CD4-positive, alpha-beta T cell (primary cell): ENCODE results near the gene PTPRT. TPM values are rescaled to one million over a fixed set of nuclear protein-coding genes. Genes with fewer than 3 reads are reported as not detected.
"Not testable (repeated sequence)": the region's sequence is repeated elsewhere in the genome, so short reads cannot be mapped to it uniquely, and the experiment has no call there.

ENCODE experiments used
- ATAC-seq: fragments of 200-7000 bp; cut with Tn5 transposase; one replicate; pipeline ENCODE4 v1.10.0; 2022; ENCODE audit warnings: mild to moderate bottlenecking; ENCODE audit not compliant: poor library complexity
- CTCF ChIA-PET: fragments of 350-600 bp; sonication (Branson Sonifier 250); formaldehyde crosslinking; loops from one replicate; lab custom pipeline; 2021; ENCODE audit warnings: antibody characterized with exemption, inconsistent platforms; lab: Charles Lee
- POLR2A ChIA-PET: fragments of 350-600 bp; sonication (Branson Sonifier 250); formaldehyde crosslinking; loops from one replicate; lab custom pipeline; 2021; ENCODE audit warnings: antibody characterized with exemption, inconsistent platforms; lab: Charles Lee
- DNase-seq, 14 experiments: peaks; one replicate each; pipeline ENCODE4 v3.0.0-alpha.2; 2013 to 2020; ENCODE audit warnings: mixed read lengths in 2 of 14
- H3K27ac ChIP-seq, 2 donors: one replicate each; pipeline versions ENCODE4 v1.5.1 to v1.7.0; 2013; ENCODE audit warnings: low read length in 2 of 2, low read depth in 1 of 2, mild to moderate bottlenecking in 1 of 2
- H3K27me3 ChIP-seq, 2 experiments: 1 replicate in 1 of 2; 2 replicates in 1 of 2; pipeline versions ENCODE4 v1.6.1 to v1.7.0; 2013; ENCODE audit warnings: low read length in 2 of 2, control low read depth in 1 of 2, mild to moderate bottlenecking in 1 of 2, moderate library complexity in 1 of 2; ENCODE audit not compliant: insufficient read depth in 2 of 2, control insufficient read depth in 1 of 2
- H3K36me3 ChIP-seq: one replicate; pipeline ENCODE4 v1.6.1; 2013; ENCODE audit warnings: low read length, control low read depth; ENCODE audit not compliant: insufficient read depth
- H3K4me1 ChIP-seq: one replicate; pipeline ENCODE4 v1.6.1; 2013; ENCODE audit warnings: low read length, control low read depth; ENCODE audit not compliant: insufficient read depth
- H3K4me3 ChIP-seq: one replicate; pipeline ENCODE4 v1.5.1; 2013; ENCODE audit warnings: mild to moderate bottlenecking, low read length, moderate library complexity
- H3K9me3 ChIP-seq, 2 experiments: 1 replicate in 1 of 2; 2 replicates in 1 of 2; pipeline versions ENCODE4 v1.6.1 to v1.7.0; 2013; ENCODE audit warnings: low read length in 2 of 2, mild to moderate bottlenecking in 2 of 2, control low read depth in 1 of 2, moderate library complexity in 1 of 2; ENCODE audit not compliant: control insufficient read depth in 1 of 2, insufficient read depth in 1 of 2
- H3K27ac Mint-ChIP-seq: one replicate; pipeline ENCODE4 v1.8.0; 2020; ENCODE audit warnings: mixed read lengths
- H3K27me3 Mint-ChIP-seq: one replicate; pipeline ENCODE4 v1.8.0; 2021; ENCODE audit warnings: mixed read lengths
- H3K36me3 Mint-ChIP-seq: one replicate; pipeline ENCODE4 v1.8.0; 2021; ENCODE audit warnings: low read depth, mixed read lengths
- H3K4me1 Mint-ChIP-seq: one replicate; pipeline ENCODE4 v1.8.0; 2021; ENCODE audit warnings: low read depth, mixed read lengths
- H3K4me3 Mint-ChIP-seq: one replicate; pipeline ENCODE4 v1.8.0; 2020; ENCODE audit warnings: mild to moderate bottlenecking, mixed read lengths
- H3K9me3 Mint-ChIP-seq: one replicate; pipeline ENCODE4 v1.8.0; 2020; ENCODE audit warnings: mixed read lengths
- CTCF ChIP-seq: fragments of 200-600 bp; IDR thresholded peaks from one replicate; pipeline ENCODE4 v1.8.0; 2022; ENCODE audit warnings: antibody characterized with exemption, mild to moderate bottlenecking
- intact Hi-C, 2 experiments: fragments of 100-400 bp; cut with DNase I in 1 of 2; cut with micrococcal nuclease in 1 of 2; formaldehyde crosslinking; loops; one replicate each; pipeline versions ENCODE4 v1.15.1 to v1.9.0; 2023 to 2025; cut with DNase I, micrococcal nuclease
- total RNA-seq, 174 experiments: library from RNA in 2 of 174; stranded (reverse) in 2 of 174; gene quantifications; one replicate each; pipeline ENCODE4 v1.2.3 and lab custom pipeline; 2021 to 2026

Gene PTPRT
- total RNA-seq, 2 experiments from 2014 or later, result not detected

- no peaks in the 10 kb centered on the region for H3K4me1 Mint-ChIP-seq
- H3K4me1 ChIP-seq, result no peaks in the 10 kb centered on the region
- TF ChIP-seq CTCF, result no peak
- H3K9me3 Mint-ChIP-seq, result peaks cover 1% of the 10 kb centered on the region
- no peak overlapping the region for H3K27ac ChIP-seq
- ChIA-PET POLR2A (no interaction called here), CTCF (no interaction called here)
- H3K36me3 ChIP-seq, result no peaks in the 10 kb centered on the region
- no peak overlapping the region for H3K4me3 Mint-ChIP-seq
- ATAC-seq (no peak), DNase-seq (no peak)
- no peaks in the 10 kb centered on the region for H3K36me3 Mint-ChIP-seq
- no peaks in the 10 kb centered on the region for H3K27me3 ChIP-seq
- no peak overlapping the region for H3K27ac Mint-ChIP-seq
- intact Hi-C loops, result no loop called here
- peaks cover 0 to 4% of the 10 kb centered on the region in 2 experiments for H3K9me3 ChIP-seq
- H3K4me3 ChIP-seq, result no peak overlapping the region
- H3K27me3 Mint-ChIP-seq, result no peaks in the 10 kb centered on the region
Observed at GRCh38 chr20:42901689-42902440, 287.8 kb downstream of the PTPRT start.

GRCh38 chr20:42900764-42901163 lies 288.9 kb downstream of the PTPRT start:
- H3K4me3 ChIP-seq, H3K27ac ChIP-seq, H3K27me3 ChIP-seq, intact Hi-C loops, H3K4me3 Mint-ChIP-seq, POLR2A ChIA-PET, ATAC-seq, H3K36me3 ChIP-seq, DNase-seq, H3K9me3 Mint-ChIP-seq, H3K4me1 ChIP-seq, H3K27ac Mint-ChIP-seq, H3K4me1 Mint-ChIP-seq, CTCF ChIA-PET, H3K36me3 Mint-ChIP-seq, H3K9me3 ChIP-seq, H3K27me3 Mint-ChIP-seq: not testable (repeated sequence)

GRCh38 chr20:42895020-42895419 lies 294.7 kb downstream of the PTPRT start:
- TF ChIP-seq CTCF, result no peak
- Histone ChIP-seq H3K27ac (no peak overlapping the region), H3K4me3 (no peak overlapping the region), H3K4me1 (no peaks in the 10 kb centered on the region), H3K27me3 (no peaks in the 10 kb centered on the region), H3K36me3 (no peaks in the 10 kb centered on the region), H3K9me3 (peaks cover 4 to 8% of the 10 kb centered on the region in 2 experiments)
- no peak for DNase-seq
- Mint-ChIP-seq H3K36me3 (no peaks in the 10 kb centered on the region), H3K9me3 (peaks cover 6% of the 10 kb centered on the region), H3K4me3 (no peak overlapping the region), H3K27me3 (no peaks in the 10 kb centered on the region), H3K4me1 (no peaks in the 10 kb centered on the region), H3K27ac (no peak overlapping the region)
- CTCF ChIA-PET, result no interaction called here
- POLR2A ChIA-PET, result no interaction called here
- ATAC-seq, result no peak
- intact Hi-C loops, result no loop called here

- no peak overlapping the region for H3K27ac ChIP-seq
- no peak for TF ChIP-seq CTCF
- no peak overlapping the region for H3K27ac Mint-ChIP-seq
- H3K9me3 ChIP-seq, result peaks cover 4 to 8% of the 10 kb centered on the region in 2 experiments
- H3K4me1 Mint-ChIP-seq, result no peaks in the 10 kb centered on the region
- intact Hi-C loops, result no loop called here
- POLR2A ChIA-PET, result no interaction called here
- DNase-seq (no peak), ATAC-seq (no peak)
- H3K4me3 Mint-ChIP-seq, result no peak overlapping the region
- H3K27me3 ChIP-seq, result no peaks in the 10 kb centered on the region
- no peaks in the 10 kb centered on the region for H3K4me1 ChIP-seq
- CTCF ChIA-PET, result no interaction called here
- H3K36me3 ChIP-seq, result no peaks in the 10 kb centered on the region
- peaks cover 6% of the 10 kb centered on the region for H3K9me3 Mint-ChIP-seq
- H3K4me3 ChIP-seq, result no peak overlapping the region
- no peaks in the 10 kb centered on the region for H3K27me3 Mint-ChIP-seq
- no peaks in the 10 kb centered on the region for H3K36me3 Mint-ChIP-seq
Observed at GRCh38 chr20:42894483-42894882, 295.2 kb downstream of the PTPRT start.
